ENCODE measurements around the gene TSSC4. TPM values are rescaled to one million over a fixed set of nuclear protein-coding genes. Genes with fewer than 3 reads are reported as not detected.
A peak's percentile ranks its signal among the peaks of the same experiment; 100 is the strongest.

TSSC4 gene
- total RNA-seq, 4 donors from 2014 or later, result 11.0 to 66.5 (median 26.2) TPM

DNA sequence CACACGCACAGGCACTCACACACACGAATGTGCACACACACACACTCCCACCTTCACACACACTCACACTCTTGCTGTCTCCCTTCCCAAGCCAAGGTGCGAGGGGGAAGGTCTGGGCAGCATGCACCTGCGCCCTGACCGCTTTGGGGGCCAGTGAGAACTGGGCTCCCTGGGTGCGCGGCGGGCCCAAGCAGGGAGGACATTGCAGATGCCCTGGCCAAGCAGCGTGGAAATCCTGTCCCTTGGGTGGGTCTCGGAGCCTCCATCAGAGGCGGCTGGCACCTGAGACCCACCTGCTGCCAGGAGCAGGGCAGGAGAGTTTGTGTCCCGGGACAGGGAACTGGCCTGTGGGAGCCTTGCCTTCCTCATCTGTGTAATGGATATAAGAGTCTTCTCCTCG lies 20.2 kb upstream of the TSSC4 start:
- H3K27ac ChIP-seq, result peak overlapping the region; percentile 91 to 99

DNA sequence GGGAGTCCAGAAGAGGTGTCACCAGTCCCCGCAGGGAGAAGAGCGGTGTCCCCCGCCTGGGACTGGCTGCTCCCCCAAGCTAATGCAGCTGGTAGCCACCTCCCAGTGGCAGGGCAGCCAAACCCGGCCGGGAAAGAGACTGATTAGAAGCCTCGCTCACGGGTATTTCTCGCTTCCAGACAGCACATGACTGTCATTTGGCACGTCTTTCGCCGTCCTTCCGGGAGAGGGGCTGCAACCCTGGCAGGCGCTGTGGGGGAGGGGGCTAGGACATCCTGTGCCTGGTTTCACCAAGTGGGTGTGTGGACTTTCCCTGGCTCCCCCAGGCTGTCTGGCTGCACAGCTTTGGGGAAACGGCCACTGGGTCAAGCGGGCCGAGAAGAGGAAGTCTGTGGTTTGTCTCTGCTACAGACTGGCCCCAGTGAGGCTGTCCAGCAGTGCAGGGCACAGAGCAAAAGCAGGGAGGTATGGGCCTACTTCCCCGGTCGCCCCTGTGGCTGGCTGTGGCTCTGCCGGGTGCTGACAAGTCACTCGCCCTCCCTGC lies 19.7 kb upstream of the TSSC4 start:
- peak; percentile 56 to 61 for DNase-seq
- peak overlapping the region; percentile 1 to 77 for H3K4me3 ChIP-seq
- H3K27me3 ChIP-seq, result no peaks in the 10 kb centered on the region
- intact Hi-C loops (cut with DNase I; ENCODE audit: low total_unique reads), result no loop called here
- H3K36me3 ChIP-seq, result no peaks in the 10 kb centered on the region
- peak overlapping the region; percentile 91 to 99 for H3K27ac ChIP-seq
- H3K9me3 ChIP-seq, result no peaks in the 10 kb centered on the region
- TF ChIP-seq, protein P1, sequence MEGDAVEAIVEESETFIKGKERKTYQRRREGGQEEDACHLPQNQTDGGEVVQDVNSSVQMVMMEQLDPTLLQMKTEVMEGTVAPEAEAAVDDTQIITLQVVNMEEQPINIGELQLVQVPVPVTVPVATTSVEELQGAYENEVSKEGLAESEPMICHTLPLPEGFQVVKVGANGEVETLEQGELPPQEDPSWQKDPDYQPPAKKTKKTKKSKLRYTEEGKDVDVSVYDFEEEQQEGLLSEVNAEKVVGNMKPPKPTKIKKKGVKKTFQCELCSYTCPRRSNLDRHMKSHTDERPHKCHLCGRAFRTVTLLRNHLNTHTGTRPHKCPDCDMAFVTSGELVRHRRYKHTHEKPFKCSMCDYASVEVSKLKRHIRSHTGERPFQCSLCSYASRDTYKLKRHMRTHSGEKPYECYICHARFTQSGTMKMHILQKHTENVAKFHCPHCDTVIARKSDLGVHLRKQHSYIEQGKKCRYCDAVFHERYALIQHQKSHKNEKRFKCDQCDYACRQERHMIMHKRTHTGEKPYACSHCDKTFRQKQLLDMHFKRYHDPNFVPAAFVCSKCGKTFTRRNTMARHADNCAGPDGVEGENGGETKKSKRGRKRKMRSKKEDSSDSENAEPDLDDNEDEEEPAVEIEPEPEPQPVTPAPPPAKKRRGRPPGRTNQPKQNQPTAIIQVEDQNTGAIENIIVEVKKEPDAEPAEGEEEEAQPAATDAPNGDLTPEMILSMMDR (IDR thresholded peaks at IDR 0.05), result no peak
- no peak for TF ChIP-seq POLR2A (IDR thresholded peaks at IDR 0.05)
- H3K4me1 ChIP-seq, result peaks cover 35 to 57% of the 10 kb centered on the region in 2 donors

More for the DNA sequence above, 20.2 kb upstream of the TSSC4 start:
- Histone ChIP-seq H3K4me1 (peaks cover 33 to 53% of the 10 kb centered on the region in 2 donors), H3K4me3 (peak overlapping the region; percentile 1 to 77), H3K27me3 (no peaks in the 10 kb centered on the region), H3K9me3 (no peaks in the 10 kb centered on the region), H3K36me3 (no peaks in the 10 kb centered on the region)
- no peak for DNase-seq
- intact Hi-C loops (cut with DNase I; ENCODE audit: low total_unique reads), result no loop called here
- TF ChIP-seq POLR2A (IDR thresholded peaks at IDR 0.05), result no peak
- TF ChIP-seq, protein P1 (IDR thresholded peaks at IDR 0.05), result no peak

DNA sequence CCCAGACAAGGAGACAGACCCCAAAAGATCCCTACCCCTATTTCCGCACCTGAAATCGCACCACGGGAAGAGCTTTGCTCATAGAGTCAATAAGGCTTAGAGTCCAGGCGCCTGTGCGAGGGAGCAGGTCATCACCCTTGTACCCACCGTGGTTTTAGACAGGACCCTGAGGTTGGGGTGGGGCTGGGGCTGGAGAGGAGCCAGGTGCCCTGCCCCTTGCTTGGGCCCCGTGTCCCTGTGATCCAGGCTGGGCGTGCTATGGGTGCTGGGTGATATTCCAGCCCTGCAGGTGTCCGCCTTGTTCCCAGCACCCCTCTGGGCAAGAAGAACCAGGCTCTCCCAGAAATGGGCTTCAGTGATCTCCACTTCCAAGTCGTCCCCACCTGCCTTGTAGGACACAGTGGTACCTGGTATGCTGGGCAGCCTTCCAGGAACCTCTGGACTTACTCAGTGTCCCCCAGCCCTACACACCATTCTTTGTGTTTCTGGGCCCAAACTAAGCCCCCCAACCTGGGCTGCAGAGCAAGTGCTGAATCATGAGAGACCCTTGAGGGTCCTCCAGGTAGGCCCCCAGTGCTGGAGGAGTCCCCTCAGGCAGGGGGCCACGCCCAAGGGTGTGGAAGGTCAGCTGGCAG lies 18.9 kb upstream of the TSSC4 start:
- TF ChIP-seq POLR2A (IDR thresholded peaks at IDR 0.05), result no peak
- TF ChIP-seq, protein P1 (IDR thresholded peaks at IDR 0.05), result no peak
- Histone ChIP-seq H3K9me3 (no peaks in the 10 kb centered on the region), H3K27me3 (no peaks in the 10 kb centered on the region), H3K4me3 (no peak overlapping the region), H3K36me3 (no peaks in the 10 kb centered on the region), H3K27ac (peak overlapping the region; percentile 91 to 99), H3K4me1 (peaks cover 43 to 64% of the 10 kb centered on the region in 2 donors)
- intact Hi-C loops (cut with DNase I; ENCODE audit: low total_unique reads), result no loop called here
- DNase-seq, result no peak

DNA sequence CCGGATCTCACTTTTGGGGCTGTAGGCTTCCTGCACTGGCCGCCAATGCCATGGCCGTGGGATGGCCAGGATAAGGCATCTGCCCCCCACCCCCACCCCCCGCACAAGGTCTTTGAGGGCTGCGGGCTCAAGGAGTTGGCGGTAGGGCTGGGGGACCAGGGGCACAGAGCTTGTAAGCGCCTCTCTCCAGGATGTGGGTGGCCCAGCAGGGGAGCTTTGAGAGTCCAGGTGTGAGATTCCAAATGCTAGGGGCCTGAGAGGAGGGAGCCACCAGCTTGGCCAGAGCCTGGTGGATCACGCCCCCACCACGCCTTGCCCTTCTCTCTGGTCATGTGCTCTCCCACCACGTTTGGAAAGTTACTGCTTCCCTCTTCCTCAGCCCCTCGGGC lies 18.4 kb upstream of the TSSC4 start:
- Histone ChIP-seq H3K9me3 (no peaks in the 10 kb centered on the region), H3K36me3 (no peaks in the 10 kb centered on the region), H3K27ac (peak overlapping the region; percentile 91 to 99), H3K27me3 (no peaks in the 10 kb centered on the region), H3K4me3 (no peak overlapping the region), H3K4me1 (peaks cover 47 to 69% of the 10 kb centered on the region in 2 donors)
- peak; percentile 25 to 34 for DNase-seq
- intact Hi-C loops (cut with DNase I; ENCODE audit: low total_unique reads), result no loop called here
- no peak for TF ChIP-seq POLR2A (IDR thresholded peaks at IDR 0.05)
- TF ChIP-seq, protein P1 (IDR thresholded peaks at IDR 0.05), result no peak

All from uterus (tissue), 4 donors.